ENCODE measurements around the gene VSTM4. TPM values are rescaled to one million over a fixed set of nuclear protein-coding genes. Genes with fewer than 3 reads are reported as not detected.

The VSTM4 gene
- total and polyA plus RNA-seq, 9 of the 15 experiments (the other 6 are each of a cell fraction or from before 2014, with no cell fraction given): 1.0 to 7.9 (median 3.0) TPM

- ATAC-seq: no peak
- no peaks in the 10 kb centered on the region for H3K9me3 ChIP-seq (replicated peaks; ENCODE audit: control insufficient read depth, insufficient read depth, low read depth, low read length)
- intact Hi-C loops (cut with micrococcal nuclease): no loop called here
- H3K9ac ChIP-seq (ENCODE audit: insufficient read depth in 1 of 2, low read depth in 2 of 2, low read length in 2 of 2): no peak overlapping the region
- H3K4me3 ChIP-seq: no peak overlapping the region
- DNase-seq (ENCODE audit: extremely low read depth in 1 of 4, low spot score in 3 of 4): no peak
- H3K9me1 ChIP-seq (ENCODE audit: control insufficient read depth, insufficient read depth, low read length): peaks cover 4% of the 10 kb centered on the region
- in situ Hi-C loops (cut with MboI): no loop called here
- no TSS peak for BruUV-seq (replicated peaks)
- H3K27ac ChIP-seq (ENCODE audit: extremely low read depth, low read depth, low read length): no peak overlapping the region
- TF ChIP-seq STAG1 (CRISPR knock-in tag; IDR thresholded peaks at IDR 0.05; ENCODE audit: borderline replicate concordance): no peak
- TF ChIP-seq ZNF785 (CRISPR knock-in tag; IDR thresholded peaks at IDR 0.05): no peak
- H3K79me2 ChIP-seq (ENCODE audit: control insufficient read depth, insufficient read depth, low read length): no peaks in the 10 kb centered on the region
- H3K4me2 ChIP-seq (ENCODE audit: insufficient read depth, low read length): no peak overlapping the region
- no peak for FAIRE-seq
- no peaks in the 10 kb centered on the region for H4K20me1 ChIP-seq (replicated peaks; ENCODE audit: control insufficient read depth, insufficient read depth, low read length)
- no peaks in the 10 kb centered on the region; a peak in 1 of 5 replicates for H3K4me1 ChIP-seq (replicated peaks in 1 of 2; ENCODE audit: control insufficient read depth in 2 of 2, insufficient read depth in 2 of 2, low read length in 2 of 2)
- CTCF ChIA-PET (ENCODE audit: low intra/inter-chr PET ratio): no interaction called here
- H3K36me3 ChIP-seq (ENCODE audit: control insufficient read depth, insufficient read depth, low read length): no peaks in the 10 kb centered on the region
- no peak overlapping the region for H2AFZ ChIP-seq (ENCODE audit: low read depth, low read length)
- POLR2A ChIA-PET: interaction anchor here (0.5 to 0.9 kb wide), 3 partner anchors 12 to 414 kb away, joined by 3 to 6 read pairs (median 3); no protein-coding TSS in a partner anchor
- WGBS (ENCODE audit: insufficient coverage, low coverage, missing lambda C conversion rate): 67% methylated on average over 1 of the region's 1 CpG
- no peaks in the 10 kb centered on the region; a peak in 1 of 5 replicates for H3K27me3 ChIP-seq (ENCODE audit: control insufficient read depth in 2 of 2, insufficient read depth in 2 of 2, low read length in 2 of 2)
Observed at GRCh38 chr10:49029666-49030065, 85.7 kb downstream of the VSTM4 start.

- FAIRE-seq (no peak), ATAC-seq (no peak), DNase-seq (ENCODE audit: extremely low read depth in 1 of 4, low spot score in 3 of 4) (no peak)
- H3K4me1 ChIP-seq (replicated peaks in 1 of 2; ENCODE audit: control insufficient read depth in 2 of 2, insufficient read depth in 2 of 2, low read length in 2 of 2): no peaks in the 10 kb centered on the region; a peak in 1 of 5 replicates
- no peak overlapping the region for H3K4me3 ChIP-seq
- intact Hi-C loops (cut with micrococcal nuclease) (no loop called here), in situ Hi-C loops (cut with MboI) (no loop called here)
- TF ChIP-seq ZNF174 (CRISPR knock-in tag; IDR thresholded peaks at IDR 0.05) (no peak), POLR2AphosphoS5 (IDR thresholded peaks at IDR 0.05; ENCODE audit: control insufficient read depth, insufficient read depth, low read depth, low read length) (no peak), MECOM (CRISPR knock-in tag; IDR thresholded peaks at IDR 0.05) (no peak), ZNF696 (CRISPR knock-in tag; conservative IDR thresholded peaks at IDR 0.05) (no peak), RBM22 (IDR thresholded peaks at IDR 0.05; ENCODE audit: low read depth, low read length, poor library complexity, severe bottlenecking) (no peak)
- TF ChIP-seq, protein P1, sequence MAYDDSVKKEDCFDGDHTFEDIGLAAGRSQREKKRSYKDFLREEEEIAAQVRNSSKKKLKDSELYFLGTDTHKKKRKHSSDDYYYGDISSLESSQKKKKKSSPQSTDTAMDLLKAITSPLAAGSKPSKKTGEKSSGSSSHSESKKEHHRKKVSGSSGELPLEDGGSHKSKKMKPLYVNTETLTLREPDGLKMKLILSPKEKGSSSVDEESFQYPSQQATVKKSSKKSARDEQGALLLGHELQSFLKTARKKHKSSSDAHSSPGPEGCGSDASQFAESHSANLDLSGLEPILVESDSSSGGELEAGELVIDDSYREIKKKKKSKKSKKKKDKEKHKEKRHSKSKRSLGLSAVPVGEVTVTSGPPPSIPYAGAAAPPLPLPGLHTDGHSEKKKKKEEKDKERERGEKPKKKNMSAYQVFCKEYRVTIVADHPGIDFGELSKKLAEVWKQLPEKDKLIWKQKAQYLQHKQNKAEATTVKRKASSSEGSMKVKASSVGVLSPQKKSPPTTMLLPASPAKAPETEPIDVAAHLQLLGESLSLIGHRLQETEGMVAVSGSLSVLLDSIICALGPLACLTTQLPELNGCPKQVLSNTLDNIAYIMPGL (CRISPR knock-in tag; IDR thresholded peaks at IDR 0.05): no peak
- CTCF ChIA-PET (ENCODE audit: low intra/inter-chr PET ratio): no interaction called here
- H3K4me2 ChIP-seq (ENCODE audit: insufficient read depth, low read length): no peak overlapping the region
- POLR2A ChIA-PET: interaction anchor here (0.5 to 2.3 kb wide), 2 partner anchors 11 to 355 kb away, joined by 5 to 6 read pairs; no protein-coding TSS in a partner anchor
- no peaks in the 10 kb centered on the region for H3K36me3 ChIP-seq (ENCODE audit: control insufficient read depth, insufficient read depth, low read length)
- BruUV-seq (replicated peaks): no TSS peak
- no peaks in the 10 kb centered on the region for H3K9me3 ChIP-seq (replicated peaks; ENCODE audit: control insufficient read depth, insufficient read depth, low read depth, low read length)
- peaks cover 4% of the 10 kb centered on the region for H3K9me1 ChIP-seq (ENCODE audit: control insufficient read depth, insufficient read depth, low read length)
- no peak overlapping the region for H3K27ac ChIP-seq (ENCODE audit: extremely low read depth, low read depth, low read length)
- H3K27me3 ChIP-seq (ENCODE audit: control insufficient read depth in 2 of 2, insufficient read depth in 2 of 2, low read length in 2 of 2): no peaks in the 10 kb centered on the region
- H4K20me1 ChIP-seq (replicated peaks; ENCODE audit: control insufficient read depth, insufficient read depth, low read length): no peaks in the 10 kb centered on the region
- 12% methylated on average over 2 of the region's 2 CpGs for WGBS (ENCODE audit: insufficient coverage, low coverage, missing lambda C conversion rate)
- H3K9ac ChIP-seq (ENCODE audit: insufficient read depth in 1 of 2, low read depth in 2 of 2, low read length in 2 of 2): no peak overlapping the region
- H2AFZ ChIP-seq (ENCODE audit: low read depth, low read length): no peak overlapping the region
- H3K79me2 ChIP-seq (ENCODE audit: control insufficient read depth, insufficient read depth, low read length): no peaks in the 10 kb centered on the region
Observed at GRCh38 chr10:49028639-49029038, 86.7 kb downstream of the VSTM4 start.
